HG02885 (cell line): ENCODE results near the gene MDM4.
"Not testable (repeated sequence)": the region's sequence is repeated elsewhere in the genome, so short reads cannot be mapped to it uniquely, and the experiment has no call there.

Experiments used
- ATAC-seq: cut with Tn5 transposase; IDR thresholded peaks from one replicate; pipeline ENCODE4 v1.9.1; 2021; ENCODE audit warnings: mild to moderate bottlenecking; ENCODE audit not compliant: unreplicated experiment, poor library complexity

Gene MDM4

DNA sequence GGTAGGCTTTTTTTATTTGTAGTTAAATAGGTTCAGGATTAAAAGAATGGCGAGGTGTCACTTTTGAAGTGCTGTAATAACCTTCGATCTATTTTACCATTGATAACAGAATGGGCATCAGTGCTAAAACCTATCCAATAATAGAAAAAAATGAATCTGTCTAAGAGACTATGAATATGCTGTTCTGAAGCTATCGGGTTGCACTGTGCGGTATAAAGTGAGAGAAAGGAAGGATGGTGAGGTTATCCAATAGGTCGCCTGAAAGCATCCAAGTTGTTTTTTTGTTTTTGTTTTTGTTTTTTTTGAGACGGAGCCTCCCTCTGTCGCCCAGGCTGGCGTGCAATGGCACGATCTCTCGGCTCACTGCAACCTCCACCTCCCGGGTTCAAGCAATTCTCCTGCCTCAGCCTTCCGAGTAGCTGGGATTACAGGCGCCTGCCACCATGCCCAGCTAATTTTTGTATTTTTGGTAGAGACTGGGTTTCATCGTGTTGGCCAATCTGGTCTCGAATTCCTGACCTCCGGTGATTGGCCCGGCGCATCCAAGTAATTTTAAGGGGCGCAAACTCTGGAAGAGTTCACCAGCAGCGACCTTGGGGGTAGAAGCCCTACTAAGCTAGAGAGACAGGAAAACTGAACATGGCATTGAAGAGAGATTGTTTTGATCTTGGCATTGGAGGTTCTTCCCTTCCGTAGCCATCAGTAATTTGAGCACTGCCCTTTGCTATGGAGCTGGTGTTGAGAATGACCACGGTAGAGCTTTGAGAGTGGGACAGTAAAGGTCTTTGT is 8.7 kb upstream of the MDM4 start:
- peak; percentile 3 for ATAC-seq

GRCh38 chr1:204509186-204509635 is 7.0 kb upstream of the MDM4 start:
- no peak for ATAC-seq

DNA sequence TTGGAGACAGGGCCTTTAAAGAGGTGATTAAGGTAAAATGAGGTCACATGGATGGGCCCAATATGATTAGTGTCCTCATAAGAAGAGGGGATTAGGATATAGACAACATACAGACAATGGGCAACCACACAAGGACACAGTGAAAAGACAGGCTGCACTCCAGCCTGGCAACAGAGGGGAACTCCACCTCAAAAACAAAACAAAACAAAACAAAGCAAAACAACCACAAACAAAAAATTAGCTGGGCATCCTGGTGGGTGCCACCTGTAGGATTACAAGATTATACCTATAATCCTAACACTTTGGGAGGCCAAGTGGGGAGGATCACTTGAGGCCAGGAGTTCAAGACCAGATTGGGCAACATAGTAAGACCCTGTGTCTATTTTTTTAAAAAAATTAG is 4.8 kb upstream of the MDM4 start:
- ATAC-seq = no peak

GRCh38 chr1:204513117-204513716 is 3.0 kb upstream of the MDM4 start:
- peak; percentile 36 for ATAC-seq

- no peak for ATAC-seq
These were observed 1.4 kb upstream of the MDM4 start for GRCh38 chr1:204514828-204515227.

DNA sequence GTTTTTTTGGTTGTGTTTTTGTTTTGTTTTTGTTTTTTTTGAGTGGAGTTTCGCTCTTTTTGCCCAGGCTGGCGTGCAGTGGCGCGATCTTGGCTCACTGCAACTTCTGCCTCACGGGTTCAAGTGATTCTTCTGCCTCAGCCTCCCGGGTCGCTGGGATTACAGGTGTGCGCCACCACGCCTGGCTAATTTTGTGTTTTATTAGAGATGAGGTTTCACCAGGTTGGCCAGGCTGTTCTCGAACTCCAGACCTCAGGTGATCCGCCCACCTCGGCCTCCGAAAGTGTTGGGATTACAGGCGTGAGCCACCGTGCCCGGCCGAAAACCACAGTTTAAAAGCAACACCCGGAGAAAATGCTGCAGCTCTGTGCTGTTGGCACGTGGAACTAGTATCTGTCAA is 1.2 kb downstream of the MDM4 start:
- not testable (repeated sequence) for ATAC-seq

DNA sequence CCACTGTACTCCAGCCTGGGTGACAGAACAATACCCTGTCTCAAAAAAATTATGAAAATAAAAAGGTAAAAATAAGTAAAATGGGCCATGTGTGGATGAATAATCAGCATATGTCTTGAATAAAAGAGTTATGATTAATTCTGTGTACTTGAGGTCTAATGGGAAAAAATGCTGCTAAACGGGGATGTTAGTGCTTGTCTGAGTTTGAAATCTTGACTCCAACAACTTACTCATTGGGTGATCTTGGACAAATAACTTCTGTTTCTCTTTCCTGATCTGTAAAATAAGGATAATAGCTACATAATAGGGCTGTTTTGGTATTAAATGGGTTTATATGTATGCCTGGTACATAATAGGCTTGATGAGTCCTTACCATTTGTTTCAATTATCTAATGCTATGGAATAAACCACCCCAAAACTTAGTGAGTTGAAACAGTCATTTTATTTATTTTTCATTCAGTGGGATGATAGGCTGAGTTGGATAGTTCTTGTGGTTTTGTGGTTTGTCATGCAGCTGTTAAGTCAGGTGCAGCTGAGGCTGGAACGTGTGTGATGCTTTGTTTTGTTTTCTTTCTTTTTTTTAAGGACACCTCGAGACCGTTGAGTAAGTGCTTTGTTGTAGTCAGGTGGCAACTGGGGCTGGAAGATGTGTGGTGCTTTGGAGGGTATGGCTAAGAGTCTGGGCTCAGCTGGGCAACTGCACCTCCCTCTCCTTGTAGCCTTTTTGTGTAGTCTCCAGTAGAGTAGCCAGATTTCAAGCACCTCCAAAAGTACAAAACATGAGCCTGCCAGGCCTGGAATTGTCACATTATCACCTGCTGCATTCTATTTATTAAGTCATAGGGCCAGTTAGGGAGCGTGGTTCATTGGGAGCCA is 4.9 kb downstream of the MDM4 start:
- ATAC-seq = peak; percentile 59

DNA sequence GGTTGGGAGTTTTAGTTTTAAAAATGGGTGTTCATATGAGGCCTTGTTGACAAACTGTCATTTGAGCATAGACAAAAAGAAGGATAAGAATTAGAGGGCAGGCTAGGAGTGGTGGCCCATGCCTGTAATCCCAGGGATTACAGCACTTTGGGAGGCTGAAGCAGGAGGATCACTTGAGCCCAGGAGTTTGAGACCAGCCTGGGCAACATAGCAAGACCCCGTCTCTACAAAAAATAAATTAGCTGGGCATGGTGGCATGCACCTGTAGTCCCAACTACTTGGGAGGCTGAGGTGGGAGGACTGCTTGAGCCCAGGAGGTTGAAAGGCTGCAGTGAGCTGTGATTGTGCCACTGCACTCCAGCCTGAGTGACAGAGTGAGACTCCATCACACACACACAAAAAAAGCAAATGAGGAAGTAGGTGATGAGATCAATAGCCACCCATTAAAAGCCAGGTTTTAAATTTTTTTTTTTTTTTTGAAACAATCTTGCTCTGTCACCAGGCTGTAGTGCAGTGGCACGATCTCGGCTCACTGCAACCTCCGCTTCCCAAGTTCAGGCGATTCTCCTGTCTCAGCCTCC is 5.8 kb downstream of the MDM4 start:
- not testable (repeated sequence) for ATAC-seq

GRCh38 chr1:204523605-204524215 is 7.5 kb downstream of the MDM4 start:
- ATAC-seq = no peak

GRCh38 chr1:204524986-204525385 is 8.8 kb downstream of the MDM4 start:
- no peak for ATAC-seq

- ATAC-seq = no peak
These were observed 12.0 kb downstream of the MDM4 start for GRCh38 chr1:204528241-204528640.

DNA sequence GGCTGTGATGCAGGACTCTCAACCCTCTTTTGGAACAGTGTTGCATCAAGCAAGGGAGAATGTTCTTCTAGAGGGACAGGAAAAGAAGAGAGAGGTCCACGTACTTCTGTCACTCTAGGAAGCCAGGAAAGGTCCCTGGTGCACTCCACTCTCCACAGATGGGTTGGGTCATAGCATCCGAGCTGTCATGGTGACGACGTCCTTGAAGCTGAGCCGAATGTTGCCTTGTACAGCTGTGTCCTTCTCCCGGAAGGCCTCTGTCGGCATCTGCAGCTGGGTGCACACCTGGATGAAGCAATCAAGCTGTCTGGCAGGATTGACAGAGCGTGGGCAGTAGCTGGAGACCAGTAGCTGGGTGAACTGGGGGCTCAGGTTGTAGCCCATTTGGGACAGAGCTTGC is 12.5 kb downstream of the MDM4 start:
- no peak for ATAC-seq

- ATAC-seq = no peak
These were observed 13.2 kb downstream of the MDM4 start for GRCh38 chr1:204529371-204529895.

GRCh38 chr1:204530932-204531331 is 14.7 kb downstream of the MDM4 start:
- ATAC-seq = peak; percentile 87

GRCh38 chr1:204532832-204533231 is 16.6 kb downstream of the MDM4 start:
- no peak for ATAC-seq

- ATAC-seq = no peak
These were observed 25.4 kb downstream of the MDM4 start for GRCh38 chr1:204541626-204542025.

DNA sequence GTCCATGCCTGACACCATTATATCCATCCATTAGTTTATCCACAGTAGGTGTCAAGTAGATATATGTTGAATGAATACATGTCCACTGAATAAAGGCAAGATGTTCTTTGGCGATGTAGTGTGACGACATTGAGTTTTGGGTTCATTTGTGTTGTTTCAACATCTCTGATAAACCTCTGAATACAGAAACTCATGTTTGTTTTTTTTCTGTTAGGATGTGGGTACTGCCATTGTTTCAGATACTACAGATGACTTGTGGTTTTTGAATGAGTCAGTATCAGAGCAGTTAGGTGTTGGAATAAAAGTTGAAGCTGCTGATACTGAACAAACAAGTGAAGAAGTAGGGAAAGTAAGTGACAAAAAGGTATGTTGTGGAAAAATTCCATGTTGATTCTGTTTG is 28.1 kb downstream of the MDM4 start:
- ATAC-seq = no peak

DNA sequence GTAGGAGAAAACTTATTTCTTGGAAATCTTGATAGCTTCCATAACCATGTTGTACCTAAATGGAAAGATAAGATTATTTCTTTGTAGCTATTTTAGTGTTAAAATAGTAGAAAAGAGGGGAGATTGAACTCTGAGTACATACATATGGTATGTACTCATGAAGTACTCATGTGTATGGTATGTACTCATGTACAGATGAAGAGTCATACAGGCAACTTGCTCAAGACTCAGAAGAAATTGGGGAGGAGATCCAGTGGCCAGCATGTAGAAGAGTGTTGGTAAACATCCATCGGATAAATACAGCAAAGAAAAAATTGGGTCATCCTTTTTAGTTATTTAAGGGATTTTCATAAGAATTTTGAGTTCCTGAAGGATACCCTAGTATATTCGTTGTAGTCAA is 29.0 kb downstream of the MDM4 start:
- no peak for ATAC-seq

- ATAC-seq = no peak
These were observed 29.7 kb downstream of the MDM4 start for GRCh38 chr1:204545881-204546280.

GRCh38 chr1:204548265-204548664 is 32.1 kb downstream of the MDM4 start:
- ATAC-seq = no peak
